Epithelial cell of proximal tubule (primary cell): ENCODE results near the gene UROC1. TPM values are rescaled to one million over a fixed set of nuclear protein-coding genes. Genes with fewer than 3 reads are reported as not detected.

Source experiments
- DNase-seq: peaks from one replicate; pipeline ENCODE4 v3.0.0-alpha.2; 2011; ENCODE audit warnings: low read depth
- H3K4me3 ChIP-seq: 2 replicates; pipeline ENCODE4 v1.5.1; 2011; ENCODE audit warnings: low read depth, mild to moderate bottlenecking, low read length
- CTCF ChIP-seq: conservative IDR thresholded peaks from 2 replicates; pipeline ENCODE4 v1.5.1; 2012; ENCODE audit warnings: low read depth, mild to moderate bottlenecking, low read length
- total RNA-seq: library from RNA; depleted of rRNA; stranded (reverse); fragments of >200 nt; gene quantifications from 2 replicates; pipeline ENCODE4 v1.2.3, GENCODE V29; 2015

Gene UROC1
- total RNA-seq, 1 donor from 2014 or later = not detected

DNA sequence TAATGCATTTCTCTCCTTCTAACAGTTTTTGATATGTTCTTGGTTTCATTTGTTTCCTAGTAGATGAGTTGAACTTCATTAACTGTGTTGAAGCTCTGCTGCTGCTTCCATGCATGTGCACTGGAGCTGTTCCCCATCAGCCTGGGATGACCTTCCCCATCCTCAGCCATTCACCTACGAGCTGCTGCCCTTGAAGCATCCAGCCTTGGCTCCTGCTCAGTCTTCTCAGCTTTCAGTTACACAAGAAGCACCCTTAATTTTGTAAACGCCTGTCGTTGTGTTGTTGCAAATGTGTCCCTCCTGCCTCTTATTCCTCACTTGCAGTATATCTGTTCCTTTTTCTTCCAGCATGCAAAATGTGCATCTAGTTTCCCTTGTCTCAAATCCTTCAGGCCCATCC is 33.4 kb downstream of the UROC1 start:
- no peak for DNase-seq
- TF ChIP-seq CTCF = no peak
- no peak overlapping the region for H3K4me3 ChIP-seq

DNA sequence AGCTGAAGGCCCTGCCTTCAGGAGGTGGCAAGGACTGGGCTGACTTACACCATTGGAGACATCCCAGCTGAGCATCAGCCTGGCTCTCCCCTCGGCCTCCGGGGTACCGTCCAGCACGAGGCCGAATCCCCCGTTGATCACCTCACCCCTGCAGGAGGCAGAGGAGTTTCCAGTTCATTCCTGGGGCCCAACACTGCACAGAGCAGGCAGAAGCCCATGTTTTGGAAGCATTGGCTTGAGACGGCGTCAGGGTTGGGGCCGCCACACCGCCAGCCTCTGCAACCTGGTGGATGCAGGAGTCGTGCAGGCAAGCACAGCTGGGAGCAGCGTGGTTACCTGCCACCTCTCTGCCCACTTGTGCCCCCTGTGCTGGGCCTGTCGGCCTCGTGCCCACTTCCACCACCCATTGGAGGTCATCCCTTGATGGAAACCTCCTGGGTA is 34.2 kb downstream of the UROC1 start:
- DNase-seq = no peak
- TF ChIP-seq CTCF = no peak
- H3K4me3 ChIP-seq = no peak overlapping the region

DNA sequence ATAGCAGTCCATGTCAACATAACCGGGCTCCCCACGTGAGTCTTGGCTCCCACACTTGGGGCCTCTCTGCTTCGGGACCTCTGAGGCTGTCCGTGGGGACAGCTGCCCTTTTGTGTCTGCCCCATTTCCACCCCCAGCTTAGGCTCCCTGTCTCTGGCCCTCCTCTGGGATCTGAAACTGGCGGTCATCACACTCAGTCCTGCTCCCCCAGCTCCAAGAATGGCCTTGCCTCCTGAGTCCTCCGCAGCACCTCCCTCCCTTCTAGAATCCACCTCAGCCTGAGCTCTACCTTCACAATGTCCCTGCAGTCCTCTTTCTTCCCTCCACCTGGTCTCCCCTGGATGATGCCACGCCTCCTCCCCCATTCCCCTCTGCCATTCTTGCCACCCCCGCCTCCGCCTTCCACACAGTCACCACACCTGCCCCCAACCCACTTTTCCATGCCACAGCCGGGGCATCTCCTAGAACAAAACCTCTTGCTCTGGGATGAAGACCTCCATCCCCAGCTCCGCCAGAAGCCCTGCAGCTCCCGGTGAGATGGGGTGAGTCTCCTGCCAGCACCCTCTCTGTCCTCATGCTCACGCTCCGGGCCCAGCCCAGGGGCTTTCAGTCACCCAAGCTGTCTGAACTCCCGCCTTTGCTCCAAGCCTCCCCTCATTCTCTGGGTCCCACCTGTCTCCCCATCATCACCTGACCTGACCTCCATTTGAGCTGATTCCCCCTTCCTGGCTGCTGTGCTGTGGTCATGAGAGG is 34.9 kb downstream of the UROC1 start:
- no peak overlapping the region for H3K4me3 ChIP-seq

GRCh38 chr3:126481808-126482502 is 35.6 kb downstream of the UROC1 start:
- TF ChIP-seq CTCF = no peak
- no peak for DNase-seq
- H3K4me3 ChIP-seq = no peak overlapping the region

More for the DNA sequence above, 34.9 kb downstream of the UROC1 start:
- DNase-seq = no peak
- no peak for TF ChIP-seq CTCF

DNA sequence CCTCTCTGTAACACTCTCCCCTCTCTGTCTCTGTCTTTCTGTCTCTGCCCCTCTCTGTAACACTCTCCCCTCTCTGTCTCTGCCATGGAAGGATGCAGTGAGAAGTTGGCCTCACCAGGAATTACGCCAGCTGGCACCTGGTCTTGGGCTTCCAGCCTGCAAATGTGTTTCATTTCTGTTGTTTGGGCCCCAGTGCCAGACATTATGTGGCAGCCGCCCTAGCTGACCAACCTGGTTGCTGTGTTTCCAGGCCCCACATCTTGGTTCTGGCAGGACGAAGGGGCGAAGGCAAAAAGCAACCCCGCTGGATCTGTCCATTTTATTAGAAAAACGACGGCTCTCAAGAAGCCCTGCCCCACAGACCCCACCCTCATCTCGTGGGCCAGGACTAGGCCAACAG is 36.7 kb downstream of the UROC1 start:
- no peak for TF ChIP-seq CTCF
- no peak for DNase-seq
- H3K4me3 ChIP-seq = no peak overlapping the region

DNA sequence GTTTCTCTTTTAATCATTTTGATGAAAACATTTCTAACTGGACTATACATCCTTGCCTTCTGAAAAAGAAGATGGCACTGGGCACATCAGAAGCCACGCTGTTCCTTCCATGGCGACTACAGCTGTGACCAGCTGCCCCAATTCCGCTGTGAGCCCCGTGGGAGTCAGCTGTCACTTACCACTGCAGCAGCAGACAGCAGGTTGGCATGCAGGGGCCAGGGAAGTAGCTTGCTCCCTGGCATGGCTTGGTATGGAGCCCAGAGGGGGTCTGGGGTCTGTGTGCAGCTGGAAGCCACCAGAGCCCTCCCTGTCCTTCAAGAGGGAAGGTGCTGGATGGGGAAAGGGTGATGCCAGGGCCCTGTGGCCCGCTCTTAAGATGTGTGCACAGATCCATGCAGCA is 37.4 kb downstream of the UROC1 start:
- DNase-seq = no peak
- TF ChIP-seq CTCF = no peak

More for the DNA sequence above, 37.4 kb downstream of the UROC1 start:
- no peak overlapping the region for H3K4me3 ChIP-seq
